HG03280 (cell line): Measurements from ENCODE around the gene PCLAF.
A peak's percentile ranks its signal among the peaks of the same experiment; 100 is the strongest.
"Not testable (repeated sequence)": the region's sequence is repeated elsewhere in the genome, so short reads cannot be mapped to it uniquely, and the experiment has no call there.

Source experiments
- ATAC-seq: cut with Tn5 transposase; IDR thresholded peaks from one replicate; pipeline ENCODE4 v1.9.1; 2021; ENCODE audit warnings: mild to moderate bottlenecking, moderate library complexity; ENCODE audit not compliant: unreplicated experiment

Gene PCLAF

GRCh38 chr15:64369078-64369607, 12.1 kb downstream of the PCLAF start:
- no peak for ATAC-seq

GRCh38 chr15:64361259-64361658, 20.0 kb downstream of the PCLAF start:
- ATAC-seq = no peak

GRCh38 chr15:64356710-64357040, 24.6 kb downstream of the PCLAF start:
- ATAC-seq = no peak

- ATAC-seq = peak; percentile 97
Measured at GRCh38 chr15:64355944-64356709, 25.1 kb downstream of the PCLAF start, which contains the start of gene CSNK1G1. Gene CSNK1G1, minus strand, starts transcription at chr15:64356173. Its CDS starts 55,674 bp downstream, at chr15:64300499.

- ATAC-seq = no peak
Measured at GRCh38 chr15:64355348-64355943, 25.8 kb downstream of the PCLAF start.

- ATAC-seq = no peak
Measured at GRCh38 chr15:64354688-64355344, 26.4 kb downstream of the PCLAF start.

GRCh38 chr15:64351265-64351664, 30.0 kb downstream of the PCLAF start:
- no peak for ATAC-seq

- ATAC-seq = no peak
Measured at GRCh38 chr15:64349375-64349774, 31.9 kb downstream of the PCLAF start.

- no peak for ATAC-seq
Measured at GRCh38 chr15:64348455-64348854, 32.8 kb downstream of the PCLAF start.

- ATAC-seq = not testable (repeated sequence)
Measured at GRCh38 chr15:64346242-64346641, 35.0 kb downstream of the PCLAF start.

GRCh38 chr15:64344651-64345294, 36.5 kb downstream of the PCLAF start:
- no peak for ATAC-seq

- ATAC-seq = no peak
Measured at GRCh38 chr15:64343841-64344240, 37.4 kb downstream of the PCLAF start.

GRCh38 chr15:64343222-64343621, 38.0 kb downstream of the PCLAF start:
- ATAC-seq = no peak

- no peak for ATAC-seq
Measured at GRCh38 chr15:64341961-64342360, 39.3 kb downstream of the PCLAF start.

GRCh38 chr15:64340355-64340754, 40.9 kb downstream of the PCLAF start:
- ATAC-seq = no peak

GRCh38 chr15:64337761-64338160, 43.5 kb downstream of the PCLAF start:
- ATAC-seq = no peak

- no peak for ATAC-seq
Measured at GRCh38 chr15:64333986-64334929, 47.0 kb downstream of the PCLAF start.

GRCh38 chr15:64333516-64333915, 47.7 kb downstream of the PCLAF start:
- ATAC-seq = no peak

GRCh38 chr15:64331668-64332067, 49.6 kb downstream of the PCLAF start:
- not testable (repeated sequence) for ATAC-seq

- not testable (repeated sequence) for ATAC-seq
Measured at GRCh38 chr15:64326975-64327374, 54.3 kb downstream of the PCLAF start.
